Peyer's patch (tissue), 4 donors: ENCODE measurements around the gene NCS1. TPM values are rescaled to one million over a fixed set of nuclear protein-coding genes. Genes with fewer than 3 reads are reported as not detected.
"Not testable (repeated sequence)": the region's sequence is repeated elsewhere in the genome, so short reads cannot be mapped to it uniquely, and the experiment has no call there.

ENCODE experiments used
- DNase-seq, 3 donors: peaks; one replicate each; pipeline ENCODE4 v3.0.0-alpha.2; 2017 to 2019
- H3K27ac ChIP-seq, 4 donors: fragments of 200-600 bp; sonication (generic); one replicate each; pipeline ENCODE4 v1.5.1; 2016 to 2019
- H3K27me3 ChIP-seq, 2 donors: fragments of 200-600 bp; sonication (generic); one replicate each; pipeline ENCODE4 v1.5.1; 2019
- H3K36me3 ChIP-seq, 3 donors: fragments of 200-600 bp; sonication (generic); one replicate each; pipeline ENCODE4 v1.5.1; 2016 to 2019
- H3K4me1 ChIP-seq, 4 donors: fragments of 200-600 bp; sonication (generic); one replicate each; pipeline ENCODE4 v1.5.1; 2016 to 2019
- H3K4me3 ChIP-seq, 4 donors: fragments of 200-600 bp; sonication (generic); 1 replicate in 3 of 4; 2 replicates in 1 of 4; pipeline ENCODE4 v1.5.1; 2016 to 2019; ENCODE audit warnings: mild to moderate bottlenecking in 1 of 4
- H3K9me3 ChIP-seq, 4 donors: fragments of 200-600 bp; sonication (generic); one replicate each; pipeline ENCODE4 v1.5.1; 2016 to 2019; ENCODE audit warnings: mild to moderate bottlenecking in 1 of 4
- CTCF ChIP-seq, 6 experiments: fragments of 450-650 bp in 4 of 6; fragments of 200-600 bp in 2 of 6; sonication (generic) in 1 of 6; IDR thresholded peaks; one replicate each; pipeline ENCODE4 v1.5.1; 2017 to 2019; ENCODE audit warnings: antibody characterized with exemption in 6 of 6, mild to moderate bottlenecking in 3 of 6, moderate library complexity in 1 of 6
- POLR2A ChIP-seq, 2 donors: fragments of 450-650 bp; IDR thresholded peaks; one replicate each; pipeline ENCODE4 v1.5.1; 2017; ENCODE audit warnings: antibody characterized with exemption in 2 of 2, mild to moderate bottlenecking in 2 of 2, moderate library complexity in 2 of 2
- total RNA-seq, 4 donors: library from RNA; depleted of rRNA; stranded (reverse); fragments of >200 nt; gene quantifications; one replicate each; pipeline ENCODE4 v1.1.0, GENCODE V29; 2016

Gene NCS1
- total RNA-seq, 4 donors from 2014 or later, result 0.70 to 6.6 (median 4.1) TPM

GRCh38 chr9:130276121-130276520 lies 103.9 kb downstream of the NCS1 start:
- no peaks in the 10 kb centered on the region for H3K36me3 ChIP-seq
- no peak for DNase-seq
- TF ChIP-seq POLR2A (IDR thresholded peaks at IDR 0.05) (no peak), CTCF (IDR thresholded peaks at IDR 0.05) (no peak)
- H3K27ac ChIP-seq, result no peak overlapping the region
- no peaks in the 10 kb centered on the region for H3K9me3 ChIP-seq
- no peak overlapping the region for H3K4me3 ChIP-seq
- H3K4me1 ChIP-seq, result no peaks in the 10 kb centered on the region
- no peaks in the 10 kb centered on the region for H3K27me3 ChIP-seq

GRCh38 chr9:130276955-130277354 lies 104.8 kb downstream of the NCS1 start:
- H3K4me1 ChIP-seq, result no peaks in the 10 kb centered on the region
- H3K4me3 ChIP-seq, result no peak overlapping the region
- TF ChIP-seq CTCF (IDR thresholded peaks at IDR 0.05), result no peak
- TF ChIP-seq POLR2A (IDR thresholded peaks at IDR 0.05), result no peak
- DNase-seq, result no peak
- H3K9me3 ChIP-seq, result no peaks in the 10 kb centered on the region
- H3K27ac ChIP-seq, result no peak overlapping the region
- H3K36me3 ChIP-seq, result no peaks in the 10 kb centered on the region
- no peaks in the 10 kb centered on the region for H3K27me3 ChIP-seq

- H3K4me3 ChIP-seq, H3K9me3 ChIP-seq, H3K4me1 ChIP-seq, DNase-seq, H3K27me3 ChIP-seq, H3K27ac ChIP-seq, H3K36me3 ChIP-seq: not testable (repeated sequence)
Measured at GRCh38 chr9:130277525-130277924, 105.3 kb downstream of the NCS1 start.

- Histone ChIP-seq H3K27ac (peak overlapping the region in 1 of 4 donors; percentile 78), H3K27me3 (no peaks in the 10 kb centered on the region), H3K36me3 (no peaks in the 10 kb centered on the region), H3K4me1 (peaks cover 0 to 8% (median 0%) of the 10 kb centered on the region in 4 donors), H3K9me3 (no peaks in the 10 kb centered on the region), H3K4me3 (no peak overlapping the region)
- DNase-seq, result no peak
- TF ChIP-seq CTCF (IDR thresholded peaks at IDR 0.05), result no peak
- TF ChIP-seq POLR2A (IDR thresholded peaks at IDR 0.05), result no peak
Measured at GRCh38 chr9:130283539-130284248, 111.5 kb downstream of the NCS1 start.

- DNase-seq, result no peak
- peaks cover 0 to 13% (median 0%) of the 10 kb centered on the region in 4 donors for H3K4me1 ChIP-seq
- peak overlapping the region in 1 of 4 donors; percentile 78 for H3K27ac ChIP-seq
- no peak overlapping the region for H3K4me3 ChIP-seq
- H3K36me3 ChIP-seq, result no peaks in the 10 kb centered on the region
- no peaks in the 10 kb centered on the region for H3K27me3 ChIP-seq
- H3K9me3 ChIP-seq, result no peaks in the 10 kb centered on the region
- no peak for TF ChIP-seq CTCF (IDR thresholded peaks at IDR 0.05)
- no peak for TF ChIP-seq POLR2A (IDR thresholded peaks at IDR 0.05)
Measured at GRCh38 chr9:130284249-130284625, 112.0 kb downstream of the NCS1 start.

GRCh38 chr9:130284690-130285089 lies 112.5 kb downstream of the NCS1 start:
- H3K27ac ChIP-seq, result peak overlapping the region in 1 of 4 donors; percentile 78
- no peak overlapping the region for H3K4me3 ChIP-seq
- DNase-seq, result no peak
- peaks cover 0 to 14% (median 0%) of the 10 kb centered on the region in 4 donors for H3K4me1 ChIP-seq
- H3K36me3 ChIP-seq, result no peaks in the 10 kb centered on the region
- H3K27me3 ChIP-seq, result no peaks in the 10 kb centered on the region
- no peak for TF ChIP-seq CTCF (IDR thresholded peaks at IDR 0.05)
- TF ChIP-seq POLR2A (IDR thresholded peaks at IDR 0.05), result no peak
- no peaks in the 10 kb centered on the region for H3K9me3 ChIP-seq
